SK-N-SH treated with all-trans-retinoic acid at 6 μM for 48 hours (cell line): Measurements from ENCODE around the gene DDIAS.
"Not testable (repeated sequence)": the region's sequence is repeated elsewhere in the genome, so short reads cannot be mapped to it uniquely, and the experiment has no call there.

ENCODE experiments used
- ATAC-seq: fragments of 200-7000 bp; cut with Tn5 transposase; 3 replicates; pipeline ENCODE4 v1.9.1; 2020; ENCODE audit warnings: mild to moderate bottlenecking, moderate library complexity
- ARNTL ChIP-seq: fragments of 450-650 bp; formaldehyde crosslinking; IDR thresholded peaks from 2 replicates; pipeline ENCODE4 v1.5.0; 2020; ENCODE audit warnings: low read depth, mild to moderate bottlenecking, moderate library complexity, borderline replicate concordance
- BACH2 ChIP-seq: fragments of 250-450 bp; sonication (Bioruptor Pico); IDR thresholded peaks from 2 replicates; pipeline ENCODE4 v1.9.0; 2021; ENCODE audit warnings: mild to moderate bottlenecking, borderline replicate concordance
- CSDC2 ChIP-seq: fragments of 250-450 bp; sonication (Bioruptor Pico); IDR thresholded peaks from 2 replicates; pipeline ENCODE4 v1.5.0; 2020; ENCODE audit warnings: mild to moderate bottlenecking, moderate library complexity
- ESRRG ChIP-seq: fragments of 250-450 bp; sonication (Bioruptor Pico); IDR thresholded peaks from 2 replicates; pipeline ENCODE4 v1.6.1; 2021; ENCODE audit warnings: mild to moderate bottlenecking
- GLIS3 ChIP-seq: fragments of 250-450 bp; sonication (Bioruptor Pico); IDR thresholded peaks from 2 replicates; pipeline ENCODE4 v1.5.0; 2020; ENCODE audit warnings: mild to moderate bottlenecking, moderate library complexity
- ISL1 ChIP-seq: fragments of 250-450 bp; sonication (Bioruptor Pico); IDR thresholded peaks from 2 replicates; pipeline ENCODE4 v2.1.2; 2022; ENCODE audit warnings: mild to moderate bottlenecking, moderate library complexity
- OSR1 ChIP-seq: fragments of 250-450 bp; sonication (Bioruptor Pico); IDR thresholded peaks from 2 replicates; pipeline ENCODE4 v1.8.0; 2022; ENCODE audit warnings: moderate library complexity, mild to moderate bottlenecking, inconsistent platforms
- PPARA ChIP-seq: fragments of 250-450 bp; sonication (Bioruptor Pico); IDR thresholded peaks from 2 replicates; pipeline ENCODE4 v1.5.0; 2020; ENCODE audit warnings: mild to moderate bottlenecking, borderline replicate concordance
- RARB ChIP-seq: fragments of 250-450 bp; sonication (Bioruptor Pico); IDR thresholded peaks from 2 replicates; pipeline ENCODE4 v1.8.0; 2021; ENCODE audit warnings: mild to moderate bottlenecking, moderate library complexity
- SNAI2 ChIP-seq: fragments of 250-450 bp; sonication (Bioruptor Pico); IDR thresholded peaks from 2 replicates; pipeline ENCODE4 v1.5.0; 2020; ENCODE audit warnings: mild to moderate bottlenecking, moderate library complexity
- TCF4 ChIP-seq: fragments of 250-450 bp; sonication (Bioruptor Pico); IDR thresholded peaks from 2 replicates; pipeline ENCODE4 v1.8.0; 2021; ENCODE audit warnings: mild to moderate bottlenecking, moderate library complexity, borderline replicate concordance
- TOX ChIP-seq: fragments of 250-450 bp; sonication (Bioruptor Pico); IDR thresholded peaks from 2 replicates; pipeline ENCODE4 v1.8.0; 2021; ENCODE audit warnings: mild to moderate bottlenecking, moderate library complexity, borderline replicate concordance
- ZC3H10 ChIP-seq: fragments of 250-450 bp; sonication (Bioruptor Pico); IDR thresholded peaks from 2 replicates; pipeline ENCODE4 v1.5.1; 2021; ENCODE audit warnings: mild to moderate bottlenecking, moderate library complexity
- ZFP3 ChIP-seq: fragments of 250-450 bp; sonication (Bioruptor Pico); IDR thresholded peaks from 2 replicates; pipeline ENCODE4 v1.5.0; 2020; ENCODE audit warnings: mild to moderate bottlenecking, moderate library complexity
- ZFP30 ChIP-seq: fragments of 450-650 bp; formaldehyde crosslinking; IDR thresholded peaks from 2 replicates; pipeline ENCODE4 v1.5.0; 2022; ENCODE audit warnings: mild to moderate bottlenecking, moderate library complexity
- ZNF565 ChIP-seq: fragments of 450-650 bp; formaldehyde crosslinking; conservative IDR thresholded peaks from 2 replicates; pipeline ENCODE4 v1.5.0; 2020; ENCODE audit warnings: low read depth, mild to moderate bottlenecking, moderate library complexity
- ZNF70 ChIP-seq: fragments of 450-650 bp; formaldehyde crosslinking; IDR thresholded peaks from 2 replicates; pipeline ENCODE4 v1.5.0; 2020; ENCODE audit warnings: mild to moderate bottlenecking, moderate library complexity
- ZNF8 ChIP-seq: fragments of 450-650 bp; formaldehyde crosslinking; IDR thresholded peaks from 2 replicates; pipeline ENCODE4 v1.5.0; 2020; ENCODE audit warnings: mild to moderate bottlenecking, moderate library complexity
- TF ChIP-seq, protein P1 (sequence below): fragments of 250-450 bp; sonication (Bioruptor Pico); IDR thresholded peaks from 2 replicates; pipeline ENCODE4 v1.5.1; 2020; ENCODE audit warnings: low read depth, mild to moderate bottlenecking, moderate library complexity
- TF ChIP-seq, protein P2 (sequence below): fragments of 250-450 bp; sonication (Bioruptor Pico); IDR thresholded peaks from 2 replicates; pipeline ENCODE4 v1.8.0; 2021; ENCODE audit warnings: low read depth, mild to moderate bottlenecking, moderate library complexity, borderline replicate concordance
- TF ChIP-seq, protein P3 (sequence below): fragments of 250-450 bp; sonication (Bioruptor Pico); IDR thresholded peaks from 2 replicates; pipeline ENCODE4 v1.8.0; 2020; ENCODE audit warnings: mild to moderate bottlenecking, moderate library complexity, borderline replicate concordance
- TF ChIP-seq, protein P4 (sequence below): fragments of 250-450 bp; sonication (Bioruptor Pico); IDR thresholded peaks from 2 replicates; pipeline ENCODE4 v1.5.0; 2020; ENCODE audit warnings: mild to moderate bottlenecking, moderate library complexity

Gene DDIAS, protein sequence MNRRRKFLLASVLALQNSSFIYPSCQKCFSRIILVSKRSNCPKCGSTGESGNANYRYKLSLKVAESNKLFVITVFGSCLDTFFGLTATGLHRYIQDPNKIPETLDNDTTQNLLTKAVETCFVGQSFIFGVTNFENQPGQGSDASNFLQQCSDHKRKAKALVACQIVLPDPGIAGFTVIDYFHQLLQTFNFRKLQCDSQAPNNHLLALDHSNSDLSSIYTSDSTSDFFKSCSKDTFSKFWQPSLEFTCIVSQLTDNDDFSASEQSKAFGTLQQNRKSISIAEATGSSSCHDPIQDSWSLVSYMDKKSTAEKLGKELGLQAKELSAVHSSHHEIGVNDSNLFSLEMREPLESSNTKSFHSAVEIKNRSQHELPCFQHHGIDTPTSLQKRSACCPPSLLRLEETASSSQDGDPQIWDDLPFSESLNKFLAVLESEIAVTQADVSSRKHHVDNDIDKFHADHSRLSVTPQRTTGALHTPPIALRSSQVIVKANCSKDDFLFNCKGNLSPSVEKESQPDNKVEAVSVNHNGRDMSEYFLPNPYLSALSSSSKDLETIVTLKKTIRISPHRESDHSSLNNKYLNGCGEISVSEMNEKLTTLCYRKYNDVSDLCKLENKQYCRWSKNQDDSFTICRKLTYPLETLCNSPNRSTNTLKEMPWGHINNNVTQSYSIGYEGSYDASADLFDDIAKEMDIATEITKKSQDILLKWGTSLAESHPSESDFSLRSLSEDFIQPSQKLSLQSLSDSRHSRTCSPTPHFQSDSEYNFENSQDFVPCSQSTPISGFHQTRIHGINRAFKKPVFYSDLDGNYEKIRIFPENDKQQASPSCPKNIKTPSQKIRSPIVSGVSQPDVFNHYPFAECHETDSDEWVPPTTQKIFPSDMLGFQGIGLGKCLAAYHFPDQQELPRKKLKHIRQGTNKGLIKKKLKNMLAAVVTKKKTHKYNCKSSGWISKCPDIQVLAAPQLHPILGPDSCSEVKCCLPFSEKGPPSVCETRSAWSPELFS

DNA sequence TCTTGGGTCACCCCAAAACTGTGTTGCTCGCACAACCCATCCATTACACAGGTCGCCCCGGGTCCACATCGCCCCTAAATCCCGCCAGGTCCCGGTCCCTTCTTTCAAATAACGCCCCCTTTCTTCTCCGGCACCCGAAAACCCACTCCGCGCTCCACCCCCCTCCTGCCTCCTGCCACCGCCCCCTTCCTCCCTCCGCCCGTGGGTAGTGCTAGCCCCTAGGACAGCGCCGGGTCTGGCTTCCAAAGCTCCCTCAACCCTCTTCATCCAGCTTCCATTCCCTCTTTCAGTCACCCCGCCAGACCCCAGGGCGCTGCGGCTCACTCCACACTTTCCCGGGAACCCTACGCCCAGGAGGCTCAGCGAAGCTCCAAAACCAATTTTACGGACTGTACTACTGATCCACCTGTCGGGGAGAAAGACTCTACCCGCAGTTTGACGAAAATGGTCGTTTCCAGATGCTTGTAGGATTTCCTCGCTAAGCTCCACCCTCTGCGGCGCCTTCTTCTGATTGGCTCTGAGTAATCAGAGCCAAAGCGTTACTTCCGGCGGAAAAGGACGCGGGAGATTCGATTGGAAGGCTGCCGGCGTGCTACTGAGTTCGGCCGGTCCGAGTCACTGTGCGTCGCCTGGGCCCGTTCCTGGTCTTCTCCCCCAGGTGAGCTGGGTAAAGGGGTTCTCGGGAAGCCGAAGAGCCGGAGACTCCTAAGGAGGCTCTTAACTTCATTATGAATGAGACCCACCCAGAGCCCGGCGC, at the start of gene DDIAS:
Gene DDIAS (plus strand): TSS at position 572 of the 757 bp plus-strand sequence. CDS start 13,003 bp downstream, outside the sequence.
- TF ChIP-seq GLIS3 (no peak), SNAI2 (CRISPR knock-in tag) (no peak), ZFP3 (CRISPR knock-in tag) (no peak)
- ATAC-seq = peak; percentile 86

DNA sequence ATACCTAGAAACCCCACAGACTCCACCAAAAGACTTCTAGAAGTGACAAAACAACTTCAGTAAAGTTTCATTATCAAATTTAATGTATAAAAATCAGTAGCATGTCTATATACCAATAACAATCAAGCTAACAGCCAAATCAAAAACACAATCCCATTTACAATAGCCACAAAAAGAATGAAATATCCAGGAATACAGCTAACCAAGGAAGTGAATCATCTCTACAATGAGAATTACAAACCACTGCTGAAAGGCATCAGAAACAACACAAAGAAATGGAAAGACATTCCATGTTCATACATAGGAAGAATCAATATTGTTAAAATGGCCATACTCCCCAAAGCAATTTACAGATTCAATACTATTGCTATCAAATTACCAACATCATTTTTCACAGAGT, 47.3 kb upstream of the DDIAS start:
- TF ChIP-seq ZNF8 (CRISPR knock-in tag) = no peak
- TF ChIP-seq CSDC2 (CRISPR knock-in tag) = no peak
- no peak for TF ChIP-seq ZFP3 (CRISPR knock-in tag)
- TF ChIP-seq TOX (CRISPR knock-in tag) = no peak
- no peak for TF ChIP-seq RARB (CRISPR knock-in tag)
- no peak for TF ChIP-seq TCF4 (CRISPR knock-in tag)
- no peak for ATAC-seq

DNA sequence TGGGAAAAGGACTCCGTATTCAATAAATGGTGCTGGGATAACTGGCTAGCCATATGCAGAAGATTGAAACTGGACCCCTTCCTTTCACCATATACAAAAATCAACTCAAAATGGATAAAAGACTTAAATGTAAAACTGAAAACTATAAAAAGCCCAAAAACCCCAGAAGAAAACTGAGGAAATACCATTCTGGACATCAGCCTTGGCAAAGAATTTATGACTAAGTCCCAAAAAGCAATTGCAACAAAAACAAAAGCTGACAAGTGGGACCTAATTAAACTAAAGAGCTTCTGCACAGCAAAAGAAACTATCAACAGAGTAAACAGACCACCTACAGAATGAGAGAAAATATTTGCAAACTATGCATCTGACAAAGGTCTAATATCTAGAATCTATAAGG, 46.6 kb upstream of the DDIAS start:
- ATAC-seq = not testable (repeated sequence)

DNA sequence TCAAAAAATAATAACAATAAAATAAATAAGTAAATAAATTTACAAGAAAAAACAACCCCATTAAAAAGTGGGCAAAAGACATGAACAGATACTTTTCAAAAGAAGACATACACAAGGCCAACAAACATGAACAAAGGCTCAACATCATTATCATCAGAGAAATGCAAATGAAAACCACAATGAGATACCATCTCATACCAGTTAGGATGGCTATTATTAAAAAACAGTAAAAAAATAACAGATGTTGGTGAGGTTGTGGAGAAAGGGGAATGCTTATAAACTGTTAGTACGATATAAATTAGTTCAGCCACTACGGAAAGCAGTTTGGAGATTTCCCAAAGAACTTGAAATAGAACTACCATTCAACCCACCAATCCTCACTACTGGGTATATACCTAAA, 45.9 kb upstream of the DDIAS start:
- TF ChIP-seq, protein P1, sequence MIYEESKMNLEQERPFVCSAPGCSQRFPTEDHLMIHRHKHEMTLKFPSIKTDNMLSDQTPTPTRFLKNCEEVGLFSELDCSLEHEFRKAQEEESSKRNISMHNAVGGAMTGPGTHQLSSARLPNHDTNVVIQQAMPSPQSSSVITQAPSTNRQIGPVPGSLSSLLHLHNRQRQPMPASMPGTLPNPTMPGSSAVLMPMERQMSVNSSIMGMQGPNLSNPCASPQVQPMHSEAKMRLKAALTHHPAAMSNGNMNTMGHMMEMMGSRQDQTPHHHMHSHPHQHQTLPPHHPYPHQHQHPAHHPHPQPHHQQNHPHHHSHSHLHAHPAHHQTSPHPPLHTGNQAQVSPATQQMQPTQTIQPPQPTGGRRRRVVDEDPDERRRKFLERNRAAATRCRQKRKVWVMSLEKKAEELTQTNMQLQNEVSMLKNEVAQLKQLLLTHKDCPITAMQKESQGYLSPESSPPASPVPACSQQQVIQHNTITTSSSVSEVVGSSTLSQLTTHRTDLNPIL (CRISPR knock-in tag) = no peak
- no peak for TF ChIP-seq BACH2 (CRISPR knock-in tag)
- no peak for TF ChIP-seq ARNTL (CRISPR knock-in tag)
- no peak for TF ChIP-seq CSDC2 (CRISPR knock-in tag)
- TF ChIP-seq ZNF8 (CRISPR knock-in tag) = no peak
- TF ChIP-seq, protein P2, sequence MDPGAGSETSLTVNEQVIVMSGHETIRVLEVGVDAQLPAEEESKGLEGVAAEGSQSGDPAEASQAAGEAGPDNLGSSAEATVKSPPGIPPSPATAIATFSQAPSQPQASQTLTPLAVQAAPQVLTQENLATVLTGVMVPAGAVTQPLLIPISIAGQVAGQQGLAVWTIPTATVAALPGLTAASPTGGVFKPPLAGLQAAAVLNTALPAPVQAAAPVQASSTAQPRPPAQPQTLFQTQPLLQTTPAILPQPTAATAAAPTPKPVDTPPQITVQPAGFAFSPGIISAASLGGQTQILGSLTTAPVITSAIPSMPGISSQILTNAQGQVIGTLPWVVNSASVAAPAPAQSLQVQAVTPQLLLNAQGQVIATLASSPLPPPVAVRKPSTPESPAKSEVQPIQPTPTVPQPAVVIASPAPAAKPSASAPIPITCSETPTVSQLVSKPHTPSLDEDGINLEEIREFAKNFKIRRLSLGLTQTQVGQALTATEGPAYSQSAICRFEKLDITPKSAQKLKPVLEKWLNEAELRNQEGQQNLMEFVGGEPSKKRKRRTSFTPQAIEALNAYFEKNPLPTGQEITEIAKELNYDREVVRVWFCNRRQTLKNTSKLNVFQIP = no peak
- TF ChIP-seq ZNF70 (CRISPR knock-in tag) = no peak
- no peak for TF ChIP-seq TOX (CRISPR knock-in tag)
- no peak for TF ChIP-seq ISL1
- TF ChIP-seq, protein P3, sequence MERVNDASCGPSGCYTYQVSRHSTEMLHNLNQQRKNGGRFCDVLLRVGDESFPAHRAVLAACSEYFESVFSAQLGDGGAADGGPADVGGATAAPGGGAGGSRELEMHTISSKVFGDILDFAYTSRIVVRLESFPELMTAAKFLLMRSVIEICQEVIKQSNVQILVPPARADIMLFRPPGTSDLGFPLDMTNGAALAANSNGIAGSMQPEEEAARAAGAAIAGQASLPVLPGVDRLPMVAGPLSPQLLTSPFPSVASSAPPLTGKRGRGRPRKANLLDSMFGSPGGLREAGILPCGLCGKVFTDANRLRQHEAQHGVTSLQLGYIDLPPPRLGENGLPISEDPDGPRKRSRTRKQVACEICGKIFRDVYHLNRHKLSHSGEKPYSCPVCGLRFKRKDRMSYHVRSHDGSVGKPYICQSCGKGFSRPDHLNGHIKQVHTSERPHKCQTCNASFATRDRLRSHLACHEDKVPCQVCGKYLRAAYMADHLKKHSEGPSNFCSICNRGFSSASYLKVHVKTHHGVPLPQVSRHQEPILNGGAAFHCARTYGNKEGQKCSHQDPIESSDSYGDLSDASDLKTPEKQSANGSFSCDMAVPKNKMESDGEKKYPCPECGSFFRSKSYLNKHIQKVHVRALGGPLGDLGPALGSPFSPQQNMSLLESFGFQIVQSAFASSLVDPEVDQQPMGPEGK (CRISPR knock-in tag) = no peak
- TF ChIP-seq OSR1 (CRISPR knock-in tag) = no peak
- TF ChIP-seq ZFP30 = no peak
- TF ChIP-seq ESRRG (CRISPR knock-in tag) = no peak
- TF ChIP-seq TCF4 (CRISPR knock-in tag) = no peak
- TF ChIP-seq, protein P4, sequence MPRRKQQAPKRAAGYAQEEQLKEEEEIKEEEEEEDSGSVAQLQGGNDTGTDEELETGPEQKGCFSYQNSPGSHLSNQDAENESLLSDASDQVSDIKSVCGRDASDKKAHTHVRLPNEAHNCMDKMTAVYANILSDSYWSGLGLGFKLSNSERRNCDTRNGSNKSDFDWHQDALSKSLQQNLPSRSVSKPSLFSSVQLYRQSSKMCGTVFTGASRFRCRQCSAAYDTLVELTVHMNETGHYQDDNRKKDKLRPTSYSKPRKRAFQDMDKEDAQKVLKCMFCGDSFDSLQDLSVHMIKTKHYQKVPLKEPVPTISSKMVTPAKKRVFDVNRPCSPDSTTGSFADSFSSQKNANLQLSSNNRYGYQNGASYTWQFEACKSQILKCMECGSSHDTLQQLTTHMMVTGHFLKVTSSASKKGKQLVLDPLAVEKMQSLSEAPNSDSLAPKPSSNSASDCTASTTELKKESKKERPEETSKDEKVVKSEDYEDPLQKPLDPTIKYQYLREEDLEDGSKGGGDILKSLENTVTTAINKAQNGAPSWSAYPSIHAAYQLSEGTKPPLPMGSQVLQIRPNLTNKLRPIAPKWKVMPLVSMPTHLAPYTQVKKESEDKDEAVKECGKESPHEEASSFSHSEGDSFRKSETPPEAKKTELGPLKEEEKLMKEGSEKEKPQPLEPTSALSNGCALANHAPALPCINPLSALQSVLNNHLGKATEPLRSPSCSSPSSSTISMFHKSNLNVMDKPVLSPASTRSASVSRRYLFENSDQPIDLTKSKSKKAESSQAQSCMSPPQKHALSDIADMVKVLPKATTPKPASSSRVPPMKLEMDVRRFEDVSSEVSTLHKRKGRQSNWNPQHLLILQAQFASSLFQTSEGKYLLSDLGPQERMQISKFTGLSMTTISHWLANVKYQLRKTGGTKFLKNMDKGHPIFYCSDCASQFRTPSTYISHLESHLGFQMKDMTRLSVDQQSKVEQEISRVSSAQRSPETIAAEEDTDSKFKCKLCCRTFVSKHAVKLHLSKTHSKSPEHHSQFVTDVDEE (CRISPR knock-in tag) = no peak
- TF ChIP-seq GLIS3 = no peak
- no peak for TF ChIP-seq ZFP3 (CRISPR knock-in tag)
- TF ChIP-seq PPARA (CRISPR knock-in tag) = no peak
- TF ChIP-seq ZC3H10 (CRISPR knock-in tag) = no peak
- no peak for TF ChIP-seq ZNF565 (CRISPR knock-in tag)
- ATAC-seq = no peak
